DOHH2 (cell line): ENCODE results near the gene GALNTL6.

Experiments
- H3F3A ChIP-seq: fragments of 200-600 bp; sonication (generic), shearing (Covaris generic); 2 replicates; pipeline ENCODE4 v1.6.0; 2016; ENCODE audit warnings: antibody characterized with exemption, mild to moderate bottlenecking; ENCODE audit not compliant: control insufficient read depth, insufficient read depth
- H3K27ac ChIP-seq: fragments of 200-600 bp; sonication (generic); 2 replicates; pipeline ENCODE4 v1.5.1; 2014; ENCODE audit warnings: low read depth, mild to moderate bottlenecking, low read length, moderate library complexity
- H3K27me3 ChIP-seq: fragments of 200-600 bp; sonication (generic); 2 replicates; pipeline ENCODE4 v1.6.1; 2014; ENCODE audit warnings: mild to moderate bottlenecking, low read length, mixed read lengths; ENCODE audit not compliant: control insufficient read depth
- H3K36me3 ChIP-seq: fragments of 200-600 bp; sonication (generic); 2 replicates; pipeline ENCODE4 v1.6.1; 2014; ENCODE audit warnings: mild to moderate bottlenecking, low read length, moderate library complexity, mixed read lengths; ENCODE audit not compliant: control insufficient read depth
- H3K4me1 ChIP-seq: fragments of 200-600 bp; sonication (generic); 2 replicates; pipeline ENCODE4 v1.6.1; 2014; ENCODE audit warnings: mild to moderate bottlenecking, low read length, mixed read lengths; ENCODE audit not compliant: control insufficient read depth
- H3K4me2 ChIP-seq: fragments of 200-600 bp; sonication (generic); 2 replicates; pipeline ENCODE4 v1.6.0; 2014; ENCODE audit warnings: mild to moderate bottlenecking, low read length, moderate library complexity
- H3K4me3 ChIP-seq: fragments of 200-600 bp; sonication (generic); 2 replicates; pipeline ENCODE4 v1.5.1; 2014; ENCODE audit warnings: mild to moderate bottlenecking, low read length, mixed read lengths
- H3K79me2 ChIP-seq: fragments of 200-600 bp; sonication (generic); 2 replicates; pipeline ENCODE4 v1.6.1; 2014; ENCODE audit warnings: mild to moderate bottlenecking, low read length, mixed read lengths; ENCODE audit not compliant: control insufficient read depth
- H3K9me2 ChIP-seq: fragments of 200-600 bp; sonication (generic); replicated peaks from 2 replicates; pipeline ENCODE4 v1.6.1; 2014; ENCODE audit warnings: mild to moderate bottlenecking, low read length, mixed read lengths; ENCODE audit not compliant: control insufficient read depth
- H3K9me3 ChIP-seq: fragments of 200-600 bp; sonication (generic); 2 replicates; pipeline ENCODE4 v1.6.1; 2014; ENCODE audit warnings: antibody characterized with exemption, low read length, mixed read lengths; ENCODE audit not compliant: control insufficient read depth, insufficient read depth
- H4K20me1 ChIP-seq: fragments of 200-600 bp; sonication (generic); 2 replicates; pipeline ENCODE4 v1.6.0; 2014; ENCODE audit warnings: low read depth, mild to moderate bottlenecking, antibody characterized with exemption, low read length, moderate library complexity; ENCODE audit not compliant: control insufficient read depth, insufficient read depth
- EZH2phosphoT487 ChIP-seq: fragments of 200-600 bp; sonication (generic); IDR thresholded peaks from 2 replicates; pipeline ENCODE4 v1.6.1; 2017; ENCODE audit warnings: borderline replicate concordance, mild to moderate bottlenecking, antibody characterized with exemption, low read length, moderate library complexity, mixed read lengths
- TF ChIP-seq, protein P1 (sequence below): fragments of 200-600 bp; sonication (generic); IDR thresholded peaks from one replicate; pipeline ENCODE4 v1.5.1; 2014; ENCODE audit warnings: antibody characterized with exemption, mild to moderate bottlenecking, low read depth, low read length; ENCODE audit not compliant: poor library complexity, severe bottlenecking

GALNTL6 gene

DNA sequence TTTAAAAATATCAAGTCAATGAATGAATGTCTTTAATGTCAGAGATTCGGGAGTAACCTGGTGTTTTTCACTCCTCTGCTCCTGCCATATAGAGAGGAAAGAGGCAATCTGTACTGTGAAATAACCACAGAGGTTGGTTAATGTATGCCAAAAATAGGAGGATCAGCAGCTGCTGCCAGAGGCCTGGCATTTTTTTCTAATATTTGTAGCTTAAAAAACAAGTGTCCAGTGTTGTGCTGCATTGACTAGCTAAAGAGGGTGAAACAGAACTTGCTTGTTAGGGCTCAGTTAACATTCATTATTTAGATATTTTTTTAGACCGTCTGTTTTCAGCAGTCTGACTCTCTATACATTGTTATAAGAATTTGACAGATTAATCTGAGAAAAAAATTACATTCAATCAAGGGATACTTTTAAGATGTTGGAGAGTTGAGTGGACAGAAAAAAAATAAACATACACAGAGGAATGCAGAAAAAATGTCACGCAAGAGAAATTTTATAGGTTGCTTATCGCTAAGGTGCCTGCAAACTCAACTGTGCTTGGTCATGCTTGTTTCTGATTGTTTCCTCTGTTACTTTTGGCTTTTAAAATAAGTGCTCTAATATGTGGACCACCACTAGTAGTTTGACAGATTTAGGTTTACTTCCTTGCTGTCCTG, 963.1 kb downstream of the GALNTL6 start:
- Histone ChIP-seq H3K4me3 (no peak overlapping the region), H3K9me2 (no peaks in the 10 kb centered on the region), H3K27me3 (no peaks in the 10 kb centered on the region), H3K36me3 (no peaks in the 10 kb centered on the region), H3K79me2 (no peaks in the 10 kb centered on the region), H3K4me2 (no peak overlapping the region), H3K9me3 (no peaks in the 10 kb centered on the region), H3K27ac (no peak overlapping the region), H3F3A (no peaks in the 10 kb centered on the region), H4K20me1 (no peaks in the 10 kb centered on the region), H3K4me1 (no peaks in the 10 kb centered on the region)
- TF ChIP-seq, protein P1, sequence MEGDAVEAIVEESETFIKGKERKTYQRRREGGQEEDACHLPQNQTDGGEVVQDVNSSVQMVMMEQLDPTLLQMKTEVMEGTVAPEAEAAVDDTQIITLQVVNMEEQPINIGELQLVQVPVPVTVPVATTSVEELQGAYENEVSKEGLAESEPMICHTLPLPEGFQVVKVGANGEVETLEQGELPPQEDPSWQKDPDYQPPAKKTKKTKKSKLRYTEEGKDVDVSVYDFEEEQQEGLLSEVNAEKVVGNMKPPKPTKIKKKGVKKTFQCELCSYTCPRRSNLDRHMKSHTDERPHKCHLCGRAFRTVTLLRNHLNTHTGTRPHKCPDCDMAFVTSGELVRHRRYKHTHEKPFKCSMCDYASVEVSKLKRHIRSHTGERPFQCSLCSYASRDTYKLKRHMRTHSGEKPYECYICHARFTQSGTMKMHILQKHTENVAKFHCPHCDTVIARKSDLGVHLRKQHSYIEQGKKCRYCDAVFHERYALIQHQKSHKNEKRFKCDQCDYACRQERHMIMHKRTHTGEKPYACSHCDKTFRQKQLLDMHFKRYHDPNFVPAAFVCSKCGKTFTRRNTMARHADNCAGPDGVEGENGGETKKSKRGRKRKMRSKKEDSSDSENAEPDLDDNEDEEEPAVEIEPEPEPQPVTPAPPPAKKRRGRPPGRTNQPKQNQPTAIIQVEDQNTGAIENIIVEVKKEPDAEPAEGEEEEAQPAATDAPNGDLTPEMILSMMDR, result no peak
- no peak for TF ChIP-seq EZH2phosphoT487

DNA sequence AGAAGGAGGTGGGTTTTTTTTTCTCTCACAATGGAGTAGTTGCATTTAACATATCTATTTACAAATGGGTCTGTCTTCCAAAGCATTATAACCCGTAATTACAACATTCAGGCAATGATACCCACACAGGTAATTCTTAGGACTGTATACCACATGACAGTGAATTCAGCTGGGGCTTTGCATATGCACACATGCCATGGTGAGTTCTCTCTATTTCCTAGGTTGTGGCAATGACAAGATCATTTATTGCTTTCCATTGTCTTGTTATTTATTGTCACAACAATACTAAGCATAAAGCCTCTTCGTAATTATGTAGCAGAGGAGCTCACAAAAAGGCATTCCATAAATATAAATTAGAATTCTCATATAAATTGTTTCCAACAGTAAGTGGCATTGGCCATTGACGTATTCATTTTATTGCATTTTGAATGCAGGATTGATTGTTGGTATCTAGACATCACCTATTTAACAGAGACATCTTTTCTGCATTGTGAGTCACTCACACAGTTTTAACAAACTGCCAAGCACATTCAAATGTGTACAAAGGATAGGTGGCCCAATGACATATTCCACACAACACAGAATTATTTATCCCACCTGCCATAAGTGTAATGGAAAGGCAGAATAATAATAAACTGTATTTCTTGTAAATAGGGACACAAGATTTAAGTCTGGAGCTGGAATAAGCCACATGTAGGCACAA, 964.7 kb downstream of the GALNTL6 start:
- no peaks in the 10 kb centered on the region for H3K9me2 ChIP-seq
- H3K79me2 ChIP-seq, result no peaks in the 10 kb centered on the region
- no peak overlapping the region for H3K4me3 ChIP-seq
- TF ChIP-seq EZH2phosphoT487, result no peak
- TF ChIP-seq, protein P1, result no peak
- no peaks in the 10 kb centered on the region for H4K20me1 ChIP-seq
- no peak overlapping the region for H3K4me2 ChIP-seq
- no peaks in the 10 kb centered on the region for H3K36me3 ChIP-seq
- H3K27ac ChIP-seq, result no peak overlapping the region
- no peaks in the 10 kb centered on the region for H3K4me1 ChIP-seq
- H3F3A ChIP-seq, result no peaks in the 10 kb centered on the region
- H3K27me3 ChIP-seq, result no peaks in the 10 kb centered on the region
- no peaks in the 10 kb centered on the region for H3K9me3 ChIP-seq

DNA sequence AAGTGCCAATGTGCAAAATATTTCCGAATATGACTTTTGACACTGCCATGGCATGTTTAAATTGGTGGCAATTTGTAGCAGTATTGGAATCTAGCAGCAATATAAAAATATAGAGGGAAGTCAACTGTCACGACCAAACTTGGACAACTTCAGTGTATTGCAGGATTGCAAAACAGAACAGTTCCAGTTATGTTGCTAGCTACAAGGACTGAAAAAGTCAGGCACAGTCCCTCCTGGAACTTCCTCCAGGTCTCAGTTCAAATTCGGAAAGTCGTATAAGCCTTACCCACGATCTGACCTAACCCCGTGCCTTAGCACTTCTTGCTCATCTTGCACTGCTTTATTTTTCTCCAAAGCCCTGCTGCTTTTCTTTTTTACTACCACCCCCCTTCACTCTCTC, 965.4 kb downstream of the GALNTL6 start:
- H3K27ac ChIP-seq, result no peak overlapping the region
- H3K79me2 ChIP-seq, result no peaks in the 10 kb centered on the region
- H3K4me2 ChIP-seq, result no peak overlapping the region

More for the DNA sequence above, 965.4 kb downstream of the GALNTL6 start:
- H3K4me3 ChIP-seq, result no peak overlapping the region
- no peaks in the 10 kb centered on the region for H3K4me1 ChIP-seq
- no peaks in the 10 kb centered on the region for H4K20me1 ChIP-seq
- no peaks in the 10 kb centered on the region for H3K9me3 ChIP-seq
- TF ChIP-seq EZH2phosphoT487, result no peak
- TF ChIP-seq, protein P1, result no peak
- no peaks in the 10 kb centered on the region for H3K27me3 ChIP-seq
- no peaks in the 10 kb centered on the region for H3K9me2 ChIP-seq
- H3K36me3 ChIP-seq, result no peaks in the 10 kb centered on the region
- no peaks in the 10 kb centered on the region for H3F3A ChIP-seq
